ENCODE measurements around the gene CGB5. TPM values are rescaled to one million over a fixed set of nuclear protein-coding genes. Genes with fewer than 3 reads are reported as not detected.

The CGB5 gene
- 0.39 to 0.84 TPM (median 0.75 TPM) in 5 replicates for total RNA-seq (2022; extraction: Qiagen RNA extraction; ENCODE audit: low read depth)

GRCh38 chr19:49043548-49043947 is at the start of gene CGB5:
Gene CGB5 (plus strand): TSS chr19:49043848. CDS start chr19:49044210, 362 bp downstream.

GRCh38 chr19:49017041-49017665 is 26.5 kb upstream of the CGB5 start, which contains the start of gene LHB:
Gene LHB (minus strand): TSS chr19:49017091. CDS start chr19:49017081, 10 bp downstream.

GRCh38 chr19:49024233-49024632 is 19.4 kb upstream of the CGB5 start, which contains the start of gene CGB3:
Gene CGB3 (minus strand): TSS chr19:49024333. CDS start chr19:49023971, 362 bp downstream.

GRCh38 chr19:49031642-49032301 is 11.9 kb upstream of the CGB5 start, which contains the start of gene CGB2:
Gene CGB2 (plus strand): TSS chr19:49031890. CDS start chr19:49032096, 206 bp downstream.

GRCh38 chr19:49036815-49037214 is 6.8 kb upstream of the CGB5 start, which contains the start of gene CGB1:
Gene CGB1 (minus strand): TSS chr19:49036895. CDS start chr19:49036711, 184 bp downstream.

GRCh38 chr19:49049011-49049410 is 5.4 kb downstream of the CGB5 start, which contains the start of gene CGB8:
Gene CGB8 (minus strand): TSS chr19:49049111. CDS start chr19:49048739, 372 bp downstream.

GRCh38 chr19:49057636-49058234 is 14.1 kb downstream of the CGB5 start, which contains the start of gene CGB7:
Gene CGB7 (minus strand): TSS chr19:49057749. CDS start chr19:49055375, 2,374 bp downstream.

GRCh38 chr19:49064768-49065611 is 21.3 kb downstream of the CGB5 start, which contains the start of gene NTF4:
Gene NTF4 (minus strand): TSS chr19:49064818. CDS start chr19:49061997, 2,821 bp downstream.

GRCh38 chr19:49085020-49085867 is 41.6 kb downstream of the CGB5 start, which contains the start of gene SNRNP70:
Gene SNRNP70 (plus strand): TSS chr19:49085451. CDS start chr19:49086415, 964 bp downstream.

Other genes with a start within 250 kb of the CGB5 start
- gene BCAT2, start 232.8 kb upstream of the CGB5 start, total RNA-seq (2022; extraction: Qiagen RNA extraction; ENCODE audit: low read depth): 41.4 to 63.3 TPM (median 59.5 TPM) in 5 replicates
- 9.4 to 15.3 TPM (median 14.5 TPM) in 5 replicates for gene HSD17B14, start 207.4 kb upstream of the CGB5 start, total RNA-seq (2022; extraction: Qiagen RNA extraction; ENCODE audit: low read depth)
- gene PLEKHA4, start 175.2 kb upstream of the CGB5 start, total RNA-seq (2022; extraction: Qiagen RNA extraction; ENCODE audit: low read depth): 1.1 to 3.0 TPM (median 2.2 TPM) in 5 replicates
- 80.7 to 142 TPM (median 101 TPM) in 5 replicates for gene PPP1R15A, start 171.4 kb upstream of the CGB5 start, total RNA-seq (2022; extraction: Qiagen RNA extraction; ENCODE audit: low read depth)
- not detected in 5 replicates for gene TULP2, start 145.1 kb upstream of the CGB5 start, total RNA-seq (2022; extraction: Qiagen RNA extraction; ENCODE audit: low read depth)
- 139 to 223 TPM (median 212 TPM) in 5 replicates for gene NUCB1, start 143.5 kb upstream of the CGB5 start, total RNA-seq (2022; extraction: Qiagen RNA extraction; ENCODE audit: low read depth)
- 1.0 to 2.3 TPM (median 1.9 TPM) in 5 replicates for gene DHDH, start 110.1 kb upstream of the CGB5 start, total RNA-seq (2022; extraction: Qiagen RNA extraction; ENCODE audit: low read depth)
- gene BAX, start 89.0 kb upstream of the CGB5 start, total RNA-seq (2022; extraction: Qiagen RNA extraction; ENCODE audit: low read depth): 231 to 402 TPM (median 354 TPM) in 5 replicates
- 16,893 to 25,075 TPM (median 18,830 TPM) in 5 replicates for gene FTL, start 78.5 kb upstream of the CGB5 start, total RNA-seq (2022; extraction: Qiagen RNA extraction; ENCODE audit: low read depth)
- 12.8 to 22.1 TPM (median 20.3 TPM) in 5 replicates for gene GYS1, start 50.5 kb upstream of the CGB5 start, total RNA-seq (2022; extraction: Qiagen RNA extraction; ENCODE audit: low read depth)
- gene RUVBL2, start 50.0 kb upstream of the CGB5 start, total RNA-seq (2022; extraction: Qiagen RNA extraction; ENCODE audit: low read depth): 194 to 265 TPM (median 241 TPM) in 5 replicates
- gene LHB, start 26.8 kb upstream of the CGB5 start, total RNA-seq (2022; extraction: Qiagen RNA extraction; ENCODE audit: low read depth): not detected in 5 replicates
- not detected in 5 replicates for gene CGB3, start 19.5 kb upstream of the CGB5 start, total RNA-seq (2022; extraction: Qiagen RNA extraction; ENCODE audit: low read depth)
- gene CGB2, start 12.0 kb upstream of the CGB5 start, total RNA-seq (2022; extraction: Qiagen RNA extraction; ENCODE audit: low read depth): 0.41 to 0.94 TPM in 2 of 5 replicates, not detected in the others
- not detected in 5 replicates for gene CGB1, start 7.0 kb upstream of the CGB5 start, total RNA-seq (2022; extraction: Qiagen RNA extraction; ENCODE audit: low read depth)
- 2.1 to 4.2 TPM (median 3.0 TPM) in 5 replicates for gene CGB8, start 5.3 kb downstream of the CGB5 start, total RNA-seq (2022; extraction: Qiagen RNA extraction; ENCODE audit: low read depth)
- gene CGB7, start 13.9 kb downstream of the CGB5 start, total RNA-seq (2022; extraction: Qiagen RNA extraction; ENCODE audit: low read depth): 0.24 to 1.1 TPM (median 0.62 TPM) in 5 replicates
- 0.27 to 0.78 TPM (median 0.65 TPM) in 5 replicates for gene NTF4, start 21.0 kb downstream of the CGB5 start, total RNA-seq (2022; extraction: Qiagen RNA extraction; ENCODE audit: low read depth)
- not detected in 5 replicates for gene KCNA7, start 28.9 kb downstream of the CGB5 start, total RNA-seq (2022; extraction: Qiagen RNA extraction; ENCODE audit: low read depth)
- 263 to 401 TPM (median 360 TPM) in 5 replicates for gene SNRNP70, start 41.6 kb downstream of the CGB5 start, total RNA-seq (2022; extraction: Qiagen RNA extraction; ENCODE audit: low read depth)
- 3.3 to 9.4 TPM (median 6.7 TPM) in 5 replicates for gene LIN7B, start 70.5 kb downstream of the CGB5 start, total RNA-seq (2022; extraction: Qiagen RNA extraction; ENCODE audit: low read depth)
- gene C19orf73, start 75.3 kb downstream of the CGB5 start, total RNA-seq (2022; extraction: Qiagen RNA extraction; ENCODE audit: low read depth): 0.70 to 2.4 TPM (median 1.8 TPM) in 5 replicates
- 5.7 to 9.5 TPM (median 8.6 TPM) in 5 replicates for gene PPFIA3, start 75.7 kb downstream of the CGB5 start, total RNA-seq (2022; extraction: Qiagen RNA extraction; ENCODE audit: low read depth)
- gene HRC, start 111.5 kb downstream of the CGB5 start, total RNA-seq (2022; extraction: Qiagen RNA extraction; ENCODE audit: low read depth): 0.19 TPM in 1 of 5 replicates, not detected in the others
- gene TRPM4, start 113.9 kb downstream of the CGB5 start, total RNA-seq (2022; extraction: Qiagen RNA extraction; ENCODE audit: low read depth): 5.5 to 10.6 TPM (median 9.5 TPM) in 5 replicates

Data from A549 treated with ZK216348 at 1 μM for 4 hours (cell line).